ENCODE results near the gene RYR2. TPM values are rescaled to one million over a fixed set of nuclear protein-coding genes. Genes with fewer than 3 reads are reported as not detected.

The RYR2 gene
- total RNA-seq, 1 experiment from 2014 or later, result 2.8 TPM

DNA sequence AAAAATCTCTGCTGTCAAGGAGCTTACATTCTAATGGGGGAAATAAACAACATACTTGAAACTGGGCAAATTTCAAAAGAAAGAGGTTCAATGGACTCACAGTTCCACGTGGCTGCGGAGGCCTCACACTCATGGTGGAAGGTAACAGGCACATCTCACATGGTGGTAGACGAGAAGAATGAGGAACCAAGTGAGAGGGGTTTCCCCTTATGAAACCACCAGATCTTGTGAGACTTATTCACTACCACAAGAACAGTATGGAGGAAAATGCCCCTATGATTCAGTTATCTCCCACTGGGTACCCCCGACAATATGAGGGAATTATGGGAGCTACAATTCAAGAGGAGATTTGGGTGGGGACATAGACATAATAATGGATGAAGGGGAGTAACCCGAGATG lies 622.4 kb downstream of the RYR2 start:
- Histone ChIP-seq H3K27ac (ENCODE audit: low read depth, low read length, poor library complexity, severe bottlenecking) (no peak overlapping the region), H3K9me3 (ENCODE audit: low read depth, low read length, poor library complexity, severe bottlenecking) (no peaks in the 10 kb centered on the region), H3K4me3 (ENCODE audit: low read depth, low read length, poor library complexity, severe bottlenecking) (no peak overlapping the region), H3K4me1 (ENCODE audit: insufficient read depth, low read length, poor library complexity, severe bottlenecking) (no peaks in the 10 kb centered on the region), H3K36me3 (ENCODE audit: insufficient read depth, low read length, poor library complexity, severe bottlenecking) (no peaks in the 10 kb centered on the region), H3K27me3 (replicated peaks; ENCODE audit: insufficient read depth, low read depth, low read length, poor library complexity) (no peaks in the 10 kb centered on the region)
- BruUV-seq (replicated peaks), result no TSS peak
- ChIA-PET CTCF (no interaction called here), POLR2A (ENCODE audit: low non-redundant PET) (no interaction called here)
- intact Hi-C loops (cut with micrococcal nuclease; ENCODE audit: unreplicated experiment), result no loop called here
- DNase-seq (ENCODE audit: low spot score), result no peak
- TF ChIP-seq, protein P1, sequence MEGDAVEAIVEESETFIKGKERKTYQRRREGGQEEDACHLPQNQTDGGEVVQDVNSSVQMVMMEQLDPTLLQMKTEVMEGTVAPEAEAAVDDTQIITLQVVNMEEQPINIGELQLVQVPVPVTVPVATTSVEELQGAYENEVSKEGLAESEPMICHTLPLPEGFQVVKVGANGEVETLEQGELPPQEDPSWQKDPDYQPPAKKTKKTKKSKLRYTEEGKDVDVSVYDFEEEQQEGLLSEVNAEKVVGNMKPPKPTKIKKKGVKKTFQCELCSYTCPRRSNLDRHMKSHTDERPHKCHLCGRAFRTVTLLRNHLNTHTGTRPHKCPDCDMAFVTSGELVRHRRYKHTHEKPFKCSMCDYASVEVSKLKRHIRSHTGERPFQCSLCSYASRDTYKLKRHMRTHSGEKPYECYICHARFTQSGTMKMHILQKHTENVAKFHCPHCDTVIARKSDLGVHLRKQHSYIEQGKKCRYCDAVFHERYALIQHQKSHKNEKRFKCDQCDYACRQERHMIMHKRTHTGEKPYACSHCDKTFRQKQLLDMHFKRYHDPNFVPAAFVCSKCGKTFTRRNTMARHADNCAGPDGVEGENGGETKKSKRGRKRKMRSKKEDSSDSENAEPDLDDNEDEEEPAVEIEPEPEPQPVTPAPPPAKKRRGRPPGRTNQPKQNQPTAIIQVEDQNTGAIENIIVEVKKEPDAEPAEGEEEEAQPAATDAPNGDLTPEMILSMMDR (conservative IDR thresholded peaks at IDR 0.05; ENCODE audit: low read depth, low read length), result no peak
- no peak for TF ChIP-seq EZH2 (IDR thresholded peaks at IDR 0.05; ENCODE audit: borderline replicate concordance, low read depth, low read length, poor library complexity, severe bottlenecking)

DNA sequence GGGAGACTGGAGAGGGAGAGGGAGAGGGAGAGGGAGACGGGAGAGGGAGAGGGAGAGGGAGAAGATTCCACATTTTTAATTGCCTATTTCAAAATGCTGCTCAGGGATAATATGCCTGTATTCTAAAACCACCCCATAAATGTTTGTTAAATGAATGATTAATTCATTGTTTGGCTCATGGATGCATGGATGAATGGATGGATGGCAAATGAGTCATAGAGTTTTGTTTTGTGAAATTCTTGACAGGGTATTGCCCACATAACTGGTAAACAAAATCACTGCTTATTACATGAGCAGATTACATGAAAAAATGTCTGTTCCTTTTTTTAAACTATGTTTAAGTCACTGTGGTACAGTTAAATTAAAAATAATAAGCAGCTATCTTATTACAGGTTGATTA lies 628.3 kb downstream of the RYR2 start:
- ChIA-PET POLR2A (ENCODE audit: low non-redundant PET) (no interaction called here), CTCF (no interaction called here)
- intact Hi-C loops (cut with micrococcal nuclease; ENCODE audit: unreplicated experiment), result no loop called here
- BruUV-seq (replicated peaks), result no TSS peak
- no peaks in the 10 kb centered on the region for H3K27me3 ChIP-seq (replicated peaks; ENCODE audit: insufficient read depth, low read depth, low read length, poor library complexity)
- TF ChIP-seq EZH2 (IDR thresholded peaks at IDR 0.05; ENCODE audit: borderline replicate concordance, low read depth, low read length, poor library complexity, severe bottlenecking), result no peak
- TF ChIP-seq, protein P1 (conservative IDR thresholded peaks at IDR 0.05; ENCODE audit: low read depth, low read length), result no peak
- no peaks in the 10 kb centered on the region for H3K36me3 ChIP-seq (ENCODE audit: insufficient read depth, low read length, poor library complexity, severe bottlenecking)
- no peaks in the 10 kb centered on the region for H3K9me3 ChIP-seq (ENCODE audit: low read depth, low read length, poor library complexity, severe bottlenecking)
- no peak for DNase-seq (ENCODE audit: low spot score)
- no peaks in the 10 kb centered on the region for H3K4me1 ChIP-seq (ENCODE audit: insufficient read depth, low read length, poor library complexity, severe bottlenecking)
- no peak overlapping the region for H3K27ac ChIP-seq (ENCODE audit: low read depth, low read length, poor library complexity, severe bottlenecking)
- no peak overlapping the region for H3K4me3 ChIP-seq (ENCODE audit: low read depth, low read length, poor library complexity, severe bottlenecking)

DNA sequence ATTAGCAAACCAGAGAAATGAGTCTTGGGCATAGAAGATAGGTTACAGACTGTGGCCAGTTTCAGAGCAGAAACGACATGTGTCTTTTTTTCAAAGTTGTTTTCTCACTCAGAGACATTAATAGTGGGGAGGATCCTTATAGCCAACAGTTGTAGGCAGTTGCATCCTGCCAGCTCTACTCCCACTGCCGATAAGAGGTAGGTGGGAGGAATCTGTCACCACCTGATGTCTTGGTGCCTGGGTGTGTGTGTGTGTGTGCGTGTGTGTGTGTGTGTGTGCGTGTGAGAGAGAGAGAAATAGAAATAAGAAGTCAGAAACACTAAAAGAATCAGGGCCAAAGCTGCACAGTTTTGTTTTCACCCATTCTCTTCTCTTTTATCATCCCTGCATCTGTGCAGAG lies 629.3 kb downstream of the RYR2 start:
- no peaks in the 10 kb centered on the region for H3K4me1 ChIP-seq (ENCODE audit: insufficient read depth, low read length, poor library complexity, severe bottlenecking)
- no peak overlapping the region for H3K27ac ChIP-seq (ENCODE audit: low read depth, low read length, poor library complexity, severe bottlenecking)
- DNase-seq (ENCODE audit: low spot score), result no peak
- no peak overlapping the region for H3K4me3 ChIP-seq (ENCODE audit: low read depth, low read length, poor library complexity, severe bottlenecking)
- no peaks in the 10 kb centered on the region for H3K9me3 ChIP-seq (ENCODE audit: low read depth, low read length, poor library complexity, severe bottlenecking)
- BruUV-seq (replicated peaks), result no TSS peak
- no peaks in the 10 kb centered on the region for H3K36me3 ChIP-seq (ENCODE audit: insufficient read depth, low read length, poor library complexity, severe bottlenecking)
- ChIA-PET CTCF (no interaction called here), POLR2A (ENCODE audit: low non-redundant PET) (no interaction called here)
- TF ChIP-seq, protein P1 (conservative IDR thresholded peaks at IDR 0.05; ENCODE audit: low read depth, low read length), result no peak
- intact Hi-C loops (cut with micrococcal nuclease; ENCODE audit: unreplicated experiment), result no loop called here
- no peaks in the 10 kb centered on the region for H3K27me3 ChIP-seq (replicated peaks; ENCODE audit: insufficient read depth, low read depth, low read length, poor library complexity)

All from A673 (cell line).